Non-pigmented ciliary epithelial cell (primary cell): ENCODE results near the gene PPP1R1A.

ENCODE experiments used
- DNase-seq: peaks from one replicate; pipeline ENCODE4 v3.0.0-alpha.2; 2010; ENCODE audit warnings: low read depth

PPP1R1A gene

DNA sequence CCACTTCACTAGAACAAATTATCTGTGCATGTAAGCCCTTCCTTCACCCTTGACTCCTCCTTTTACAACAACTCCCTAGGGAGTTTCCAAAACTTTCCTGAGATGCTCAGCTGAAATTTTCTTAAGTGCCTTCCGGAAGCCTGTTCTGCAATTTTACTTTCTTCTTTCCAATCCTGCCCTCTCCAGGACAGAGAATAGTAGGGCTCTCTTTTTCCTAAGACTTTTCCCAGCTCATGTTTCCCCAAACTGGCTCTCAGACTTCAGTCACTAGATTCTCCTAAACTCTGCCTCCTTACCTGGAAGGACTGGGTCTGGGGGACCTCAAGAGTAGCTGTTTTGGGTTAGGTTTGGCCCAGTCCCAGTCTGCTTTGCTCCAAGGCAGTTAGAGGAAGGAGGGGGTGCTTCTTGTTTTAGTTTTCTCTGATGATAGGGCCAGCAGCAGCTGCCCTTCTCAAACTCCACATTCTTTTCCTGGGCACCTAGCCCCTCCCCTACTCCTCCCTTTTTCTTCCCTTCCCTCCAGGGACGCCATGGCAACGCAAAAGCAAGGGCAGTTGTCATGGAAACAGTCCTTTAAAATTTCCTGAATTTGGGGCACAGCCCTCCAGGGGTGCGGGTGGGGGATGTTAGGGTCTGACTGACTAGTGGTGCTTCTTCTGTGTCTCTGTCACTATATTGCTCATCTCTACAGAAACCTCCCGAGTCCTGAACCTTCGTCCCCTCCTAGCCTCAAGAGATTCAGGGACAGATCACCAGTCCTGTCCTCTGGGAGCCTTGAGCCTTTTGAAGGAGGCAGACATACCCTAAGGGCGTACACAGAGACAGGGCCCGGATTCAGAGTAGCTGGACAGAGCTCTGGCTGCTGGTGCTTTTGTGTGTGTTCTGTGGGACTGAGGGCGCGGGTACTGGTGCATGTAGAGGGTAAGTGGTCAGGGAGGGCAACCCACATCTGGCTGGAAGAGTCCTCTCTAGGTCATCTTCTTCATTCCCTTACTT, 17.0 kb downstream of the PPP1R1A start:
- no peak for DNase-seq

DNA sequence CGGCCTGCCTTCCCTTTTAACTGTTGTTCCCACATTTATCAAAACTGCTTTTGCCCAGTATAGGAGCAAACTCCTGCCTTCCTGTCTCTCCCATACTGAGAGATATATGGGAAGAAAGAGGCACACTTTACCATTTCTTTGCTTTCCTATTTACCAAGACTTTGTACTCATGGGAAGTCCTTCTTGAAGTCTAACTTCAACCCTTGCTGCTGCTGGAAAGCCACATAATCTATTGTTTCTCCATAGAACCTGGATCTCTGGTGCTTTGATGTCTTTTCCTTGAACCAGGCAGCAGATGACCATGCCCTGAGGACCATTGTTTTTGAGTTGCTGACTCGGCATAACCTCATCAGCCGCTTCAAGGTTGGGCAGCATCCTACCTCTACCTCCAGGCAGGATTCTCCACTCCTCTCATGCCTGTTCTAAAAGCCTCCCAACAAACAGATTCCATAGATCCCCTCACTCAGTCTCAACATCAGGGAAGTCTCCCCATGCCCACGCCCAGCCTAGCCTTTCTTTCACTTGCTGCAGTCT, 18.4 kb downstream of the PPP1R1A start:
- no peak for DNase-seq

DNA sequence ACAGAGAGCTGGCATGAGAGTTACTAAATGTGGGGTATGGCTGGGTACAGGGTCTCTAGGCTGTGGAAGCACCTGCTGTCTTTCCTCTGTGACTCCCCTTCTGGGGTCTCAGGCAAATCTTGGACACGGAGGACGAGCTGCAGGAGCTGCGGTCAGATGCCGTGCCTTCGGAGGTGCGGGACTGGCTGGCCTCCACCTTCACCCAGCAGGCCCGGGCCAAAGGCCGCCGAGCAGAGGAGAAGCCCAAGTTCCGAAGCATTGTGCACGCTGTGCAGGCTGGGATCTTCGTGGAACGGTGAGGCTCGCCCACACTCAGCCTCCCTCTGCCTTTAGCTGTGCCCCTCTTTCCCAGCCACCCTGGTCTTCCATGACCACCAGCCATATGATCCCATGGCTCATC, 19.4 kb downstream of the PPP1R1A start:
- no peak for DNase-seq

DNA sequence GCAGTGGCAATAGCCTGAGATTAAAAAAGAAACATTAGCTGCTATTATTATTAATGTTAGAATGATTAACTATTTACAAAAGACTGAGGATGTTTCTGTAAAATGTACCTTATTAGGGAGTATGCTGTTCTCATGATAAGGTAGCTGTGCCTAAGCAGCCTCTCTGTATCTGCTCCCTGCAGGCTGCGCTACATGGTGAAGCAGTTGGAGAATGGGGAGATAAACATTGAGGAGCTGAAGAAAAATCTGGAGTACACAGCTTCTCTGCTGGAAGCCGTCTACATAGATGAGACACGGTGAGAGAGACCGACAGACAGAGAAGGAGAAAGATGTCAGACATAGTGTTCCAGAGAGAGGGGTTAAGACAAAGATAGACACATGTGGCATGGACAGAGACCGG, 21.7 kb downstream of the PPP1R1A start:
- no peak for DNase-seq

DNA sequence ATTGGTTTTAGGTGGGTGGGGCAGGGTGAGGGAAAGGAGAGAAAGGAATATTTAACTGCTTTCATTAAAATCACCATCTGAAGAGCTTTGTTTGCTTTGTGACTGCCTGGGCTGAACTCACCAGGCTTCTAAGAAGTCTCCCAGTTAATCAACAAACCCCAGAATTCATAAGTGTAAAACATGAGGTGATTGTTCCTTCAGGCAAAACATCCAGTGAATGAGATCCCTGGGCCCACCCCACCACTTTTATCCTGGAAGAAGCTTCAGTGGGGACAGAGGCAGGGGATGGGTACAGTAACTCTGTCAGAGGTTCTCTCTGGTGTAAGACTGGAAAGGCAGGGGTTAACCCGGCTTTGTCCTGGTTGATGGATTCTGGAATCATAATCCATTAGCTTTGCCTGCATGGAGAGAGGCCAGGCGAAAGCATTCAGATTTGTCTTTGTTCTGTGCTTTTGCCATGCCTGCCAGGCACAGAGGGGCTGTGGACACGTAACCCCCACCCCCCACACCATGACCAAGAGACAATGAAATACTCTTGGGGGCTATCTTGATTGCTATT, 22.4 kb downstream of the PPP1R1A start:
- DNase-seq = no peak

DNA sequence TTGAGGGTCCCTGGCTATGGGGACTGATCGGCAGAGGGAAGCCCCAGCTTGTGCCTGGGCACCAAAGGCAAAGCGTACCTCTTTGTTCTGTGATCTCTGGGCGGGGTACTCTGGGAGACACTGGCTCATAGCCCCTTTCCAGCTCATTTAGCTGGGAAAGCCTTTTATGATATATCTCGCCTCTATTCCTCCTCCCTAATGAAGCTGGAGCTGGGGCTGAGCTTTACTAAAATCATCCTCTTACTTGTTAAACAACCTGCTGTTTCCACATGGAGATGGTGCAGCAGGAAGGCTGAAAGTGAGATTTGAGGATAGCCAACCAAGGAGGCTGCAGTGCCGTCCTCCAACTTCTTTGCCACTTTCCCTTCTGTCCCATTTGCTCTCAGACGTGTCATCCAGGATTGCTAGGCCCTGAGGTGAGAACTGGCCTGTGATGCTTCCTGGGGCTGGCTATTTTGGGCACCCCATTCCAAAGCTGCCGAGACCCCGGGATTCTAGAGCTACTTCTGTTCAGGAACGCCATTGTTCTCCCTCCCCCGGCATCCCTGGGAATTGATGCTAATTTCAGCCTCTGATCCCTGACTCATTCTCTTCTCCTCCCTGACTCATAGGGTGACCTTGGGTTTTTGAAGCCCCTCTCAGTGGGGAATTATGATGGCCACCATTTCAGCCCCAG, 23.0 kb downstream of the PPP1R1A start:
- no peak for DNase-seq

DNA sequence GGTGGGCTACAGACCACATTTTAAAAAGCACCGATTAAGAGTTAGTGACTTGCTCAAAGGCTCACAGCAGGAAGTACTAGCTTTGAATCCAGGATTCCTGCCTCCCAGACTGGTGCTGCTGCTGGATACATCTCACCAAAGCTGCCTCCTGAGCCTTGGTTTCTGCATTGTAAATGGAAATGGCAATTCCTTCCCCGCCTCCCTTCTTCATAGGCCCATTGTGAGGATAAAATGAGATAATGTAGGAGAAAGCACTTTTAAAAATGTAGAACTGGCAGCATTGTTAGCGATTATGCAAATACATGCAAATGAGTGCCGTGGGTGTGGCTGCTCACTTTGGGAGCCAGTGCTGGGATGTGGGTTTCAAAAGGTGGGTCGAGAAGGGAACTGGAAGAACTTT, 23.7 kb downstream of the PPP1R1A start:
- no peak for DNase-seq

DNA sequence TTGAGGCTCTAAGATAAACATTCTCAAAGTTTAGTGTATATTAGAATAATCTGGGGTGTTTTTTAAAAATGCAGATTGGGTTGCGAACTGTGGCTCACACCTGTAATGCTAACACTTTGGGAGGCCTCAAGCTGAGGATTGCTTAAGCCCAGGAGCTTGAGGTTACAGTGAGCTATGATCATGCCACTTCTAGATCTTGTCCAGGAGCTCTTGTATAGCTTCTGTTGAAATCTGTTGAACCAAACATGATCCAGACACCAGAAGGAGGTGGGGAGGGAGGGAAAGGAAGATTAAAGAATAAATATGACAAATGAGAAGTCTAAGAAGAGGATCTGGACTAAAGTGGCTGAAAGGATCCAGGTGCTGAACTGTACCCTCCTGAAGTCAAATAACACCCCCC, 24.7 kb downstream of the PPP1R1A start:
- DNase-seq = no peak

DNA sequence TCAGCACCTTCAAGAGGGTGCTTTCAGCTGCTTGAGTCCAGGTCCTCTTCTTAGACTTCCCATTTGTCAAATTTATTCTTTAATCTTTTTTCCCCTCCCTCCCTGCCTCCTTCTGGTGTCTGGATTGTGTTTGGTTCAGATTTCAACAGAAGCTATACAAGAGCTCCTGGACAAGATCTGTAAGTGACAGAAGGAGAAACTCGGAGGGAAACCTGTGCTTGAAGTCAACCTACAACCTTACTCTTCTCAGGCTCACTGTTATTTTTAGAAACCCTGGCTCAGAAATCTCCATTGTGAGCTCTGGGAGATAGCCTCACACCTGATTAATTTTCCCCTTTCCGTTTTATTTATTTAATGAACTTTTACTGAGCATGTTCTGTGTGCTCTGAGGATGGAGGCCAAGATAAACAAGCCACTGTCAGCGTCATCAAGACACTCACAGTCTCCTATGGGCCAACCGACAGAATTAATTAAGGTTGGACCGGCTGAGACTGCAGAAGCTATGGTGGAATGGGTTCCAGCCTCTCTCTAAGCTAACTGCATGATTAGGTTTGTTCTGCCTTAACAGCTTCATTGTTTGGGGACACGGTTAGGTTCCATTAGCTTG, 25.6 kb downstream of the PPP1R1A start:
- no peak for DNase-seq

DNA sequence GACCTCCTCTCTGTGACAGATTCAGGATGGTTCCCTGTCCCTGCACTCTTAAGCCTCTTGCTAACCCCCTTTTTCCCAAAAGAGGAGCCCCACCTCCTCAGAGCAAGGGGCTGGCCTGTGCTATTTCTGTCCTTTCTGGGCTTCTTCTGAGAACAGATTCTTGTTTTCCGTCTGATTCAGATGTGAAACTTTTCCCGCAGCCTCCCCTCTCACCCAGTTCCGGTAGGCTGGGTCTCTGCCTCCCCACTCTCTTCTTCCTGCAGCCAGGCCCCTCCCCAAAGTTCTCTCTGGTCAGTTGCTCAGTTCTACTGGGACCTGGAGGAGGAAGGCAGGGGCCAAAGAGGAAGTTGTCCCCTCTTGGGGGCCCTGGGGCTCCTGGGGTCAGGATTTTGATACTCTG, 27.3 kb downstream of the PPP1R1A start:
- no peak for DNase-seq

DNA sequence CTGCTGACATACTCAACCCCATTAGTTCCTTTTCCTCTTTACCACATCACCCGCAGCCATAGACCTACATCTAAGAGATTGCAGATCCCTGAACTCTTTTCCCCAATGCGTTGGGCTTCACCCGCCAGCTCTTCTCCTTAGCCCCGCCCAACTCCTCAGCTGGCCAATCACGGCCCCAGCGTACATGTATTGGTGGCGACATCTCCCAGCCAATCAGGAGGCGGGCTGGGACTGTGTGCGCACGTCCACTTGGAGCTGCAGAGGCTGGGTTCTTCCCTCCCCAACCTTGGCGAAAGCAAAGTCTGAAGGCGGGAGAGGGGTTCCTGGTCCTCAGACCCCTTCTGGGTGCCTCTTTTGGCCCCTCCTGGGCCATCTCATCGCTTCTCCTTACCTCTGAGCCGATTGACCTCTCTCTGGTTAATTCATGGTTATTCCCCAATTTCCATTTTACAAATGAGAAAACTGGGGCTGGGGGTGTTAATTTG, 28.0 kb downstream of the PPP1R1A start:
- DNase-seq = peak; percentile 15

DNA sequence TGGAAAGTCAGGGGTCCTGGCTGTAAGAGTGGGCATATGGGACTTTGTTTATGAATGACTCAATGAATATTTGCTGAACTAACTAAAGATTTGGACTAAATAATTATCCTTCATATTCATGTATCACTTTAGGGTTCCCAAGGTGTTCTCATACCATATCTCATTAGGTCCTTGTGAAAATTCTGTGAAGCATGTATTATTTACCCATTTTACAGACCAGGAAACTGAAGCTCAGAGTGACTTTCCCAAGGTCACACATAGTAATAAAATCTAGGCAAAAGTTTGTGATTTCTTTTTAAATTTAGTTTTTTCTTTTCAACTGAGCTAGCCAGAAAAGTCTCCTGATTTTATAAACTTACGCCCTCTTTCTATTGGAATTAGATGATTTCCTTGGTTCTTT, 29.7 kb downstream of the PPP1R1A start:
- no peak for DNase-seq

DNA sequence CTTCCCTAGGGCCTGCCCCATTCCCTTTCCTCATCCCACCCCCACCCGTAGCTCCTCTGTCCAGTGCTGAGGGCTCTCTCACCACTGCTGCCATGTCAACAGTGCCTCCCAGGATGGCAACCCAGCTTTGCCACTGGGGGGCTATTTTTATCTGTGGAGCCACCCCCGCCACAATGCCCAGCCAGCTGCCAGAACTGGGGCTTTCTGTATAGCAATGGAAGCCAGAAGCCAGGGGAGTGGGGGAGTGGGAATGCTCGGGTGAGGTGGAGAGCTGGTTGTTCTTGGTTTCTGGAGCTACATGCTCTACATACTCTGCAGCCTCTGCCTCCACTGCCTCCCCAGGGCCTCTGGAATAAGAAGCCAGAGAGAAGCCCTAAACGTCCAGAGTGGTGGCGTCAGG, 30.1 kb downstream of the PPP1R1A start:
- no peak for DNase-seq

DNA sequence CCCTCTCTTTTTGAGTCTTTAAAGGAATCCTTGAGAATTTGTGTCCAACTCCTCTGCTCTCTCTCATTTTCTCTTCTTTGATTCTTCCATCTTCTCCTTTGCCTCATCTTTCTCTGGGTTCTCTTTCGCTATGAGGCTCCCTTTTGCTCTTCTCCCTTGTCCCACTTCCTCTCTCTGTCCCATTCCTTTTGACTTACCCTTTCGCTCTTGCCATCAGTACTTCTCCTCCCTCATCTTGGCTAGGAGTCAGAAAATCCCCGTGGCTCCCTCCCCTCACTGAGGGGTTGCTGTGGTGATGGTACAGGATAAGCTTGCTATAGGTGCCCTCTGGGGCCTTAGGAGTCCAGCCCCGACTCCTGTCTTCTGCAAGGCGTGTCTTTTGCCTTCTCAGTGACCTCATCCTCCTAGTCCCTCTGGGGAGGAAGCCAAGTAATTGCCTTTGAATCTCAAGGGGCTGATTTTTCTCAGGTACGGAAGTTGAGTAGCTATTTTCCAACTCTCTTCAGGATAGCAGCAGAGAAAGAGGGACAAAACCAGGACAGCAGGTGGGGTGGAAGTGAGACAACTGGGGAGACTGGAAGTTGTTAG, 32.7 kb downstream of the PPP1R1A start:
- no peak for DNase-seq

DNA sequence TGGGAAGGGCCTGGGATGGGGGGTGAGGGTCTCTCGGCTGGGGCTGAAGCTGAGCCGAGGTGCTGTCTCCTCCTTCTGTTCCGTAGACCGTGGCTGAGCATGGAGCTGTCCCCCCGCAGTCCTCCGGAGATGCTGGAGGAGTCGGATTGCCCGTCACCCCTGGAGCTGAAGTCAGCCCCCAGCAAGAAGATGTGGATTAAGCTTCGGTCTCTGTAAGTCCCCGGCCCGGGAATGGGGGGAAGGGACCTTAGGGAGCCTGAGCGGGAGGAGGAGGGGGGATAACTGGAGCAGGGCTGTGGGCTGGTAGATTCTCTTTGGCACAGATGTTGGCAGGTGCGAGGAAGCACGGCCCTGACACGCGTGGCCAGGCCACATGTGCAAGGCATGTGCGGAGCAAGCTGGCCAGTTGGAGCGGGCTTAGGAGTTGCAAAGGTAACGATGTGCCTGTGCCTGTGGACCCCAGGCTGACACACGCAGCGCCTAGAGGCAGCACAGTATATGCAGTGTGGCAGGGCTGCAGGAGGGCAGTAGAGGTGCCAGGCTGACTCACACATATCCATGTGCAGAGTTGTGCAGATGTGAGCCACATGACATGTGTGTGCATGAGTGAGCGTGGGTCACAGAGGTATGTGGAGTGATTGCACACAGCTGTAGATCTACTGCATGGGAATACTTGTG, 38.5 kb downstream of the PPP1R1A start:
- DNase-seq = no peak

DNA sequence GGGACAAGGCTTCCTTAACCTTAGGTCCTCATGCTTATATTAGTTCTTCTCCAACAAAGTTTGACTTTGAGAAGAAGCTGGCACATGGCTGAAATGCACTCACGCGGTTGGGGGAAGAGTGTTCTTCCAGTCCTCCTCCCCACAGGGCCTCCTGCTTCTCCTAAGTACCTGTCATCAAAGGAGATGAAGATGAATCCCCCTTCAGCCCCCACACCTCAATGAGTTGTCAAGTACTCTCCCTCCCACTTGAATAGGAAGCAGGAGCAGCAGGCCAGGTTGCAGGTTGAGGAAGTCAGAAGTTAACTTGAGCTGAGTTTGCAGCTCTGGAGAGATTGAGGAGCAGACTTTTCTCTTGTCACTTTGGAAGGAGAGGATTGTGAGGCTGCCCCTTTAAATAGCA, 41.9 kb downstream of the PPP1R1A start:
- DNase-seq = no peak

DNA sequence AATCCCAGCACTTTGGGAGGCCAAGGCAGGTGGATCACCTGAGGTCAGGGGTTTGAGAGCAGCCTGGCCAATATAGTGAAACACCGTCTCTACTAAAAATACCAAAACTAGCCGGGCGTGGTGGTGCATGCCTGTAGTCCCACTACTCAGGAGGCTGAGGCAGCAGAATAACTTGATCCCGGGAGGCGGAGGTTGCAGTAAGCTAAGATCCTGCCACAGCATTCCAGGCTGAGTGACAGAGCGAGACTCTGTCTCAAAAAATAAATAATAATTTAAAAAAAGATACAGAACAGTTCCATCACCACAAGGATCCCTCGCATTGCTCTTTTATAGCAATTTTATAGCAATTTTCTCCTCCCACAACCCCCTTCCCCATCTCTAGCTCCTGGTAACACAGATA, 43.7 kb downstream of the PPP1R1A start:
- DNase-seq = no peak

DNA sequence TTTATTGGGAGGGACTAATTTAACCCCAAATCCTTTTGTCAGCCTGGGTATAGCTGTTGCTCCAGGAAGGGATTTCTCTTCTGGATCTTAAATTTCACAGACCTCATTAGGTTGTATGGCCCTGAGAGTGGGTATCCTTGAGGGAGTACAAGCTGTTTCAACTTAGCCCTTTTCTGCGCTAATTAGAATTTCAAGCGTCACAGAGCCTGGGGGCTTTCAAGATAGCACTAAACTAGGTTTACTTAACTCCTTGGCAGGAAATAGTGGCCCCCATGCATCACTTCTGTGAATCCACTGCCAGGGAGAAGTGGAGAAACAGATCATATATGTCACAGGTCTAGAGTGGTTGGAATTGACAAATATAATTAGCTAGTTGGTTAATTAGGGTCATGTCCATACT, 44.9 kb downstream of the PPP1R1A start:
- no peak for DNase-seq

DNA sequence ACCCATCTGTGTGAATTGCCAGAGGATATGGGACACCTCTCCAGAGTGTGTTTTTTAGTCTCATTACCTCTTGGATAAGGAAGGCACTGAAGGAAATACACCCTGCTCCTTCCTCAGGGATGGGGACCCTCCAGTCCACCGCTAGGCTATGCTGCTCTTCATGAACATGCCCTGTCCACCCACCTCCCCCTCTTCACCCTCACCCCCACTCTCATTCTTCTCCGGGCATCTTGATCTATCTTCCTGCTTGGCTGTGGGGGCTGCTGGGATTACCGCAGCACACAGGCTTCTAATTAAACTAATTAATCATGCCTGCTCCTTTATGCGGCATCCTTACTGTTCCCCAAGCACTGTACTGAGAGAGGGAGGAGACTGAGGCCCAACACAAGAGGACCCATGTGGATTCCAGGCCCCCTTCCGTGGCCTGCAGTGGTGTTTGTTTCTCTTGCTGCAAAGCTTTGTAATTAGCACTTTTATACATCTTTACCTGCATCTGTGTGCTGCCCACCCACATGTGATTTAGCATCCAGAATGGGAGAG, 46.6 kb downstream of the PPP1R1A start:
- DNase-seq = no peak

DNA sequence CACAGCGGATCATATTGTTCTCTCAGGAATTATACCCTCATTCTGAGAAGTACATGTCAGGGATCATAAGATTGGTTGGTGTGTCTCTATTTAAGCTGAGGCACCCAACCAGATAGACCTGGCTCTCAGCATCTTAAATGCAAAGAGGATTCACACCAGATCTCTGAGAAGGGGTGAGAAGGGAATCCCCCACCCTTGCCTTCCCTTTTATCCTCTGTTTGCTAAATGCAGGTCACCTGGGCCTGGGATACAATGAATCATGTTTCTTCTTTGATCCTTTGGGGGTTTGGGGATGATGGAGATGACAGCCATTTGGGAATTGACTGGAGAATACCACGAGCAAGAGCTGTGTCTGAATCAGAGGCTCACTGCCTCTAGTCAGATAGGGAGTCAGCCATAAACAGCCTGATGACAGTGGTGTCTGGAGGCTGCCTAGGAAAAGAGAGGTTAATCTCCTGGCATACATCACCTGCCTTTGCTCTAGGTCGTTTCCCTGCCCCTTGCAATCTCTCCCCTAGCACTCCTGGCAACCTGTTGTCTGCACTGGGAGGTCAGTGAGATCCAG, 50.2 kb downstream of the PPP1R1A start:
- DNase-seq = no peak

DNA sequence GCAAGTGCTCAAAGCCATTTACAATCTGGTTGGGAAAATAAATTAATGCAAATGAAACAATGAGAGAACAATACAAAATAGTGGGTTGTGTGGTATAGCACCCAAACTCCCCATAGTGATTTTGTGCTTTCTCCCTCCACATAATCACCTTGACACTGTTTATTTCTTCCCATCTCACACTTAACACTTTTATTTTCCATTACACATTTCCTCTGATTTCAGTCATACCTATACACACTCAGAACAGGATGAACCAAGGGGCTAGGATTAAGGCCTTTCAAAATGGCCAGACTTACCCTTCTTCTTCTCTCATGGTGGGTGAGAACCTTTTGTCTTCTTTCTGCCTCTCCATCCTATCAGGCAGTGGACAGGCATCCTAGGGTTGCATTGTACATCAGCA, 53.0 kb downstream of the PPP1R1A start:
- DNase-seq = no peak
